Raji (cell line): ENCODE measurements around the gene ITGA3.

Experiments used
- POLR2A ChIP-seq: IDR thresholded peaks from 2 replicates; pipeline ENCODE4 v1.6.1; 2011; ENCODE audit warnings: low read depth, low read length, control low read depth; ENCODE audit not compliant: insufficient read depth

The ITGA3 gene

DNA sequence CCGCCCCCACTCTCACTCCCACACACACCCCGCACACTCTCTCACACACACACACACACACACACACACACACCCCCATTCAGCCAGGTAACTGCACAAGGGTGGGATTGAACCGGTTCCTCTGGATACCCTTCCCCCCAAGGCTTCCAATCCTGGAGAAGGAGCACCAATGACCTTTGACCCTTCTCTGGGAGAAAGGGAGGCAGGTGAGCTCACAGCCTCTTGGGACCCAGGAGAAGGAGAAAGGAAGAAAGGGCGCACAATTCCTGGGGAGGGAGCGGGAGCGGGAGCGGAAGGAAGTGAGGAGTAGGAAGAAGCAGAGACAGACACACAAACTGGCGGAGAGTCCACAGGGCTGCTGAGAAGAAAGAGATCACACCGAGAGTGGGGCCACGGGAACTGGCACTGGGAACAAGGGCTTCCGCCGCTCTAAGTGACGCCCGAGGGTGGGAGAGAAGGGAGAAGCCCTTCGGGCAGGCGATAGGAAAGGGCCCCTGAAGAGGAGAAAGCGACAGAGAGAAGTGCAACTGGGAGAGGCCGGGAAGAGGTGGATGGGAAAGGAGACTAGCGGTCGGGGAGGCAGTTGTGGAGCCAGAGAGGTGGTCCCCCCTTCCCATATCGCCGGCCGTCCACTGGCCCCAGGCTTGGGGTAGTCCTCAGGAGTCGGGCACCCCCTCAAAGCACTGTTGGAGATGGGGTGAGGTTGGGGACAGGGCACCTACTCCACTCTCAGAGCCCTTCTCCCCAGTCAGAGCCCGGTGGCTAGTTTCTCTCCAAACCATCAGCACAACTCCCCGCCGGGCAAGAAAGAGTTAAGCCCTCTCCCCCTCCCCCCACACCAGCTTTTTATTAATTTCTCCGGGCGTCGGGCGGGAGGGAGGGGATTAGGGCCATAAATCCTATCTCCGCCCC is 72.8 kb downstream of the ITGA3 start:
- TF ChIP-seq POLR2A, result no peak

DNA sequence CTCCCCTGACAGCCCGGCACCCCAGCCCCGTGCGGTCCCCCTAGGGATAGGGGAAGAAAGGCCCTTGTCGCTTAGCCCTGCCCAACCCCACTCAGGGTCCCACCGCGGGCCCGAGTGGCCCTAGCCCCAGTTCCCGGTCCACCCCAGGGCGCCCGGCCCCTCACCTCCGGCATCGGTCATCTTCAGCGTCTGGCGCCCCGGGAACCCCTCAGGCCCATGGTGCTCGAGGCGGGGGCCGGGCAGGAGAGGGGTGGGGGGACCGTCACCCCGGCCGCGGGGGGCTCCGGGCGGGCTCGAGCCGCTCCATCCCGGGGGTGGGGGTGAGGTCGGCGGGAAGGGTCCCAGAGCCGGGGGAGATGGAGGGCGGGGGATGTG is 73.4 kb downstream of the ITGA3 start:
- TF ChIP-seq POLR2A, result no peak

DNA sequence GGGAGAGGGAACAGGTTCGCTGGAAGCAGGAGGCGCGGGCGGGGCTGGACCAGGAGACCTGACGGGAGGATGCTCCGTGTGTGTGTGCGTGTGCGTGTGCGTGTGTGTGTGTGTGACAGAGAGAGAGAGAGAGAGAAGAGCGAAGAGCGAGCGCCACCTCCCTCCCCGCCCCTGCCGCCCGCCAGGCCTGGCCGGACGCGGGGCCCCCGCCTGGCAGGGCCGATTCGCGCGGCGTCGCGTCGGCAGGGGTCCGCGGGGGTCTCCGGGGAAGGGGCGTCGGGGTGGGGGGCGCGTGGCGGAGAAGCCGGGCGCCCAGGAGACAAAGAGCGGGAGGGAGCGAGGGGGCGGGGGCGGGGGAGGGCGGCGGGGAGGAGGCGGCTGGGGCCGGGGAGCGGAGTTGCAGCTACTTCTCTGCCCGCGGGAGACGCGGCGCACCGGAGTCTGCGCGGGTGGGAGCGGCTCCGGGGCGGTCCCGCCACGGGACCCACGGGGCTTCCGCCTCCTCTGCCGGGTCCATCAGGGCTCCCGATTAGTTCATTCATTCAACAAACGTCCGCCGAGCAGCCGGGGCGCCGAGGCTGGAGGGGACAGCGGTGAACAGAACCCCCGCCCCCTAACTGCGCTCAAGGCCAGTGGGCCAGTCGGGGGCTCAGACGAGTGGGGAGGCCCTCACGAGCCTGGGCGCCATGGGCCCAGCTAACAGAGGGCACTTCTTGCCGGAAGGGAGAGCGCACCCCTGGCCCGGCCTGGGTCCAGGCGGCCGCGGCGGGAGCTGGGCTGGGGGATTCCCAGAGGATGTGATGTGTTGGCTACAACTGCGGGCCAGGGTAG is 74.0 kb downstream of the ITGA3 start, which contains the start of gene SAMD14:
TSS of gene SAMD14 (minus strand) at position 433 of the 831 bp plus-strand sequence. CDS start 5,201 bp downstream, outside the sequence.
- TF ChIP-seq POLR2A, result no peak

DNA sequence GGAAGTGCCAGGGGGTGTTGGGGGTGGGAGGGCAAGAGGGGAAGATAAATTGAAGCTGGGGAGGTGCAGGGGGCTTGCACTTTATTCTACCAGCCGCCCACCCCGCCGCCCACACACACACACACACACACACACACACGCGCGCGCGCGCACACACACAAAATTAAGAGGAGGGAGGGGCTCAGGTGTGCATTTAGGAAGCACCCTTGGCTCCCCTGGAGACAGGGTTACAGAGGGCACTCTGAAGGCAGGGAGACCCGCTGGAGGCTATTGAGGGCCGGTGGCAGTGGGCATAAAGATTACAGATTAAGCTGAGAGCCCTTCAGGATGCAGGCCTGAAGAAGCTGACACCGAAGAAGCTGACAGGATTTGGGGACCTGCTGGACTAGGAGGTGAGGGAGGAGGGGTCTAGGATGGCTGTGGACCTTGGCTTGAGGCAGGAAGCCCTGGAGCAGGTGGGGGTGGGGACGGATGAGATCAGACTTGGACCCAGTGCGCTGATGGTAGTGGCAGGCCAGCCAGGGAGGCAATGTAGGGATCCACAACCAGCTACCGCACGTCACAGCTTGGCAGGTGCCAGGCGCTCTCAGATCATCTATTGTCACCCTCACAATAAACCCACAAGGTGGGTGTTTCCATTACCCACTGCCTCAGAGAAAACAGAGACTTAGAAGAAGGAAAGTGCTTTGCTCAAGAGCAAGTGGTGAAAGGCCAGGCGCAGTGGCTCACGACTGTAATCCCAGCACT is 74.8 kb downstream of the ITGA3 start:
- no peak for TF ChIP-seq POLR2A

DNA sequence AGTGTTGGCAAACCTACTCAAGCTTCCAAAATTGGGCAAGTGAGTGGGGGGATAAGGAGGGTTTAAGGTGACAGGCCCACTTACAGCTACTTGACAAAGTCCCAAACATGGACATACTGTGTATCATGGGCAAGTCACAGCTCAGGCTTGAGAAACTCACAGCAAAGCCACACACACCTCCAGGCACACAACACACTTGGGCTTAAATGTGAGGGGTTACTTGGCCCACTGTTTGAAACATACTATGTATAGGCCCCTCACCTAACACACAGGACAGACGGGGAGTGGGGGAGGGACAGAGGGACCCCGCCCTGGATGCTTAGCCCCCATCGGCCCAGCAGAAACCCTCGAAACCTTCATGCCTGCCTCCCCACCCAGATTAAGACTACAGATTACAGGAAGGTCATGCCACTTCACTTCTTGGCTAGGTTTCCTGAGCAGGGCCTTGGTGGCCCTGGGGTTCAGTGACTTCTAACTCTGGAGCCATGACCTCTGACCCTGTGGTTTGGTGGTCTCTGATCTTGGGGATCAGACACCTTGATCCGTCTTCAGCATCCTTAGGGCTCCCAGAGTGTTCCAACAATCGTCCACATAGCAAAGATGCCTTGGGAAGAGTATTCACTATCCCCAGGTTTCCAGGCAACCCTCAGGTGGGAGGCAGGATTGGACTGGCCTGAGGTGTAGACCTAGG is 76.3 kb downstream of the ITGA3 start:
- TF ChIP-seq POLR2A, result no peak

DNA sequence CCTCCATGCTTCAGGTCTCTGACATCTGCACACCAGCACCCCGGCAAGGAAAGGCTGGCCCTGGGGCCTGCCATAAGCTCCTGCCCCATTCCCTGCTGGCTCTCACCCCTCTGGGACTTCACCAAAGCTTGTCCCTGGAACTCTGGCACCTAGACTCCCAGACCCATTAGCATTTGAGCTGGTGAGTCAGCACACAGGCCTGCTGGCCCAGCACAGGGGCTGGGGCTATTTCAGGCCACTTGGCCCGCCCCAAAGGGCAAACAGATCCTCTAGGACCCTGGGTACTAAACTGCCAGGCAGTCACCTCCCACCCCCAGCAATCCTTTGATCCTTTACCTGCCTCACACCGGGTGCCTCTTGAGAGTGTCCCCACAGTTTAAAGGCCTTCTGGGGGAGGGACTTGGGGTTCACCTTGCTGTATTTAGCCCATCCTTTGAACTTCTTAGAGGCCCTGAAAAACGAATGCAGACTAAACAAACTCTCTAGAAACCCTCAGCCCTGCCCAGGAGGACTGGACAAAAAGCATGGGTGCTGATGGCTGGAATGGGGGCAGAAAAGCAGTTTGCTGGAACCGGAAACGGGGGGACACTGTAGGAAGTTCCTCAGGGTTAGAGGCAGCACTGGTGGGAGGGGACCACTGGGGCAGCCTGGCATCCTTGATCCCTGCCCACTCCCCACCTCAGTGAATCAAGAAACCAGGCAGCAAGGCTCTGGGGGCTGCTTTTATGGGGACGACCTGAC is 77.3 kb downstream of the ITGA3 start:
- TF ChIP-seq POLR2A, result no peak

DNA sequence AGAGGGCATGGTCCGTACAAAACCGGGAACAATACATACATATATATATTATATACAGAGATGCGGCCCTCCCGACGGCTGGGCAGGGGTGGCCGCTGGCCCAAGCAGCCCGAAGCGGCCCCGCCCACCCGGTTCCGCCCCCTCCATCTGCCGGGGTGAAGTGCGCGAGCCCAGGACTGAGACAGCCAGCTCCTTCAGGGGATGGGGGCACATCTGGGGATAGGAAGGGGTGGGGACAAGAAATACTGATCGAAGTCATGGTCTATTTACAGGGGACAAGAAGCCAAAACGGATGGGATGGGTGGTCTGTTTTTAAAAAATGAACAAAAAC is 77.8 kb downstream of the ITGA3 start:
- TF ChIP-seq POLR2A, result no peak

DNA sequence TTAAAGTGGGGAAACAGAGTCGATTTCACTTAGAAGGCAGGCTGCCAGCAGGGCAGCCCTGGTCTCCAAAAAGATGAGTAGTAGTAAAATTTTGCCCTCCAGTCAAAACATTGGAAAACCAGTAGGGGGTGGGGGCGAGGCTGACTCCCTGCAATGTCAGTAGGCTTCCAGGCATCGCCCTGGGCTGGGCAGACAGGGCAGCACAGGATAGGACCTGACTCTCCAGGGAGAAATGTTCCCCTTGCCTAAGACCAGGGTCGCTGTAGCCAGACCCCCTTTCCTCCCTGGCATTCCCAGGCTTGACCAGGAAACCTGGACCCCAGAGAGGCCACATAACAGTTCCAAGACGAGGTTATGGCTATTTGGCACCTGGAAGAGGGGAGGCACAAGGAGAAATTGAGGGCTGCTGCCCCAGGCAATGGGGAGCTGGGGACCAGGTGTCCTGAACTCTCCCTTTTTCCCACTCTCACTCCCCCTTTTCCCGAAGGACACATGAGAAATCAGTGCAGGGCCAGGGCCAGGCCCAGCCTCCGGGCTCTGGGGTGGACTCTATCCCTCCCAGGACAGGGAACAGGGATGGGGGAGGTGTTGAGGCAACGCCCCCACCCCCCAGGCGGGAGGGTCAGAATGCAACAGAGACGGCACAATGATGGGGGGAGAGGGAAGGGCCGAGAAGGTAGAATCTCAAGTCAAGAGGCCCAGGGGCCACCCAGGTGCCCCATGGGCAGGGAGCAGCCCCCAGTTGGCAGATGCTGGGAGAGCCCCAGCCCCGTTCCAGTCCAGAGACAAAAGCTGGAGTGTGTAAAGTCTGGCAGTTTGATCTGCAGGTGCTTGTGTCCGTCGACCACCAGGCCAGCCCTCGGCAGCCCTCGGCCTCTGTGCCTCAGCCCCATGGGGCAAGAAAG is 78.5 kb downstream of the ITGA3 start:
- TF ChIP-seq POLR2A, result no peak

DNA sequence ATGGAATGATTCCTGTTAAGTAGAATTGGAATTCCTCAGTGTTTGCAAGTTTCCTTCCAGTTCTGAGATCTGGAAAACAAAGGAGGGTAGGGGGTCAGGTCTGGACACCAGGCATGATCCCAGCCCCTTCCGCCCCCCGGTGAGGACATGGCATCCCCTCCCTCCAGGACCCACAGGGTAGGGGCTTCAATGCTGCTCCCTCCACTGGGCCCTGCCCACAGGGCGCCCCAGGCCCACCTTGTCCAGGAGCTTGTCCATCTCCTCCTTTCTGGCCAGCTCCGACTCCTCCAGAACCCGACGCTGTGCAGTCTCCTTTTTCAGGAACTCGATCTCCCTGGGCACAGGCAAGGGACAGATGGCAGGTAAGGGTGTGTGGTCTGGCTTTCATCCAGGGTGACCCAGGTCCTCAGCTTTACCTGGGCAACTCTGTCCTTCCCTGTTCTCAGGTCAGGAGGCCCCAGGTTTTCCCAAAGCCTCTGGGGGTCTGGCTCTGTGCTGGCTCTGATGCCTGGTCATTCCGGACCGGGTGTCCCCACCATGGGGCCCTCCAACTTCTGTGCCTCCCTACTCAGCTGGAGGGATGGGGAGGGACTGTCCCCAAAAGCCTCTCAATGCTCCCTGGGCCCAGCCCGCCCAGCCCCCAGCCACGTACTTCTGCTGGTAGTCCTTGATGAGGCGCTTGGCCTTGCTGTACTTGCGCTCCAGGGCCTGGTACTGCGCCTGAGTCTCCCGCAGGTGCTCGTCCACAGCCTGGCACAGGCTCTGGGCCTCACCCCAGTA is 79.6 kb downstream of the ITGA3 start:
- TF ChIP-seq POLR2A, result no peak

DNA sequence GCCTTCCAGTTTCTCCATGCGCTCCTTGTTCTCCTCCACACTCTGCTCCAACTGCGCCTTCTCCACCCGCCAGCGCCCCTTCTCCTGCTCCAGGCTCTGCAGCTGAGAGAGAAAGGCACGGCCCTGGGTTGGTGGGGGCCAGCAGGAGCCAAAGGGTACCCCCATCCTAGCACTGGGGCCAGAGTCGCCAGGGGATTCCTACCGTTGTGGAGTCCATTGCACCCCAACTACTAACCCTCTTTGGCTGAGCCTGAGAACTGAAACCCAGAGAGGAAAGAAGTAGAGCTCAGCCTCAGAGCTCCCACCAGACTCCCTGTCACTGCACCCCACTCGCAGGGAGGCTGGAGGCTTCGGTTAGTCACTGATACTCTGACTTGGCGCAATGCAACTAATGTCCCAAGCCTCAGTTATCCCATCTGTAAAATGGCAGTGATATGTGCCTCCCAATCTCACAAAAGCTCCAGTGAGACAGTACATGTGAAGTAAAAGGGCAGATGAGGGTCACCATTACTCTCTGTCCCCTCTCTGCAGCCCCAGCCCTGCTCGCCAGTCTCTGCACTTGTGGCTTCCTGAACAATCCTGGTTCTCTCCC is 80.3 kb downstream of the ITGA3 start:
- no peak for TF ChIP-seq POLR2A

DNA sequence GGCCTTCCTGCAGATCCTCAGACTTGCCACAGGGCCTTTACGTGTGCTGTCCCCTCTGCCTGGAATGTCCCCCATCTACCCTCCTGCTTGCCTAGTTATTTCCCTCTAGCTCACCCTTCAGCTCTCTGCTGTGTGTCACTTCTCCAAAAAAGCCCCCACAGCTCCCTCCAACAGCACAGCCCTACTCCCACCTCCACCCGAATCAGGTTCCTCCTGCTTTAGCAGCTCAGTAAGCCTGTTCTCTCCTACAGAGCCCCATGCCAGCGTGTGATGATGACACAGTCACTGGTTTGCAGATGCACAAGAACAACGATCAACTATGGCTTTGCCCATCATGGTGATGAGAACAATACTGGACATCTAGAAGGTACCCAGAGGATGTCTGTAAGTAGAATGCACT is 81.1 kb downstream of the ITGA3 start:
- TF ChIP-seq POLR2A, result no peak

DNA sequence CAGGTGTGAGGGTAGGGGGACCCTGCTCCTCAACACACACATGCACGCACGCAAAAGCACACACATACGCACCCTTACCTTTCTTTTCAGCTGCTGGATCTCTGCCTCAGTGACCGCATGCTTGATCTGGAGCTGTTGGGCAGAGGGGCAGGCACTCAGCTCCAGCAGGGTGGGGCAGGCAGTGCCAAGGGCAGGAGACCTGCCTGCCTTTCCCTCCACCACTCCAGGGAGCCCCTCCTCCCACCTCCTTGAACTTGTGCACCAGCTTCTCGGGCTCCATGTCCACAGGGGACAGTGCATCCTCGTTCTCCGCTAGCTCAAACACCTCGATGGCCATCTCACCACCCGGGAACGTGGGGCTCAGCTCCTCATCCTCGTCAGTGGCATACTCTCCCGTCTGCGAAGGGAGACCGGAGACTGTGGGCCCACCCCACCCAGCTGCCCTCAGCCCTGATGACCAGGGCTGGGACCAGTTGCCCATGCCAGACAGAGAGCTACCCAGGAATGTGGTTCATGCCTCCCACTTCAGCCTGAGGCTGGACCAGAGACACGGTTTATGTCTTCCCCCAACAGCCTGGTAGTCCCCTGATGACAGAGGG is 83.4 kb downstream of the ITGA3 start:
- no peak for TF ChIP-seq POLR2A
